GM13976 (cell line): ENCODE results near the gene LRCH1.
A peak's percentile ranks its signal among the peaks of the same experiment; 100 is the strongest.

Experiments
- DNase-seq: peaks from one replicate; pipeline ENCODE4 v3.0.0; 2012; ENCODE audit warnings: low spot score
- CTCF ChIP-seq: IDR thresholded peaks from 2 replicates; pipeline ENCODE4 v1.5.1; 2012; ENCODE audit warnings: borderline replicate concordance, mild to moderate bottlenecking; ENCODE audit not compliant: insufficient read depth; ENCODE audit errors: extremely low read depth, missing control alignments, control extremely low read depth
- in situ Hi-C: fragments of 300-500 bp; cut with MboI; formaldehyde crosslinking; loops from one replicate; pipeline ENCODE4 v1.12.0; 2022; ENCODE audit warnings: low sequenced_read_pairs, mixed read lengths, inconsistent platforms; ENCODE audit not compliant: unreplicated experiment

The LRCH1 gene

GRCh38 chr13:46543287-46543686, 9.7 kb upstream of the LRCH1 start:
- no peak for TF ChIP-seq CTCF
- no peak for DNase-seq
- in situ Hi-C loops = no loop called here

DNA sequence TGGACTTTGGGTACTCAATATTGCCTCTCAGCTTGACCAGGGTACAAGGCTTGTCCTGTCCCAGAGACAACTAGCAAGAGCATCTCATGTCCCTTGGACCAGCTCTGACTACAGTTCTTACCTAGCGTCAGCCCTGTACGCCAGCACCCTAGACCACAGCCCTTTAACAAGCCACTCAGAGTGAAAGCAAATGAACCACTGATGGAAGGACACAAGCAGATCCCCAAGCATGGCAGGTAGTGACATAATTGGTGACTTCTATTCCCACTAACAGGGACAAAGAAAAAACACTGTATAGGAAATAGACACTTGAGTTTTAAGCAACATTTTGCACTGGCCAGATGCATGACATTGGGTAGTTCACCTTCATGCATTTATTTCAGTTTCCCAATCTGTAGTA, 8.8 kb upstream of the LRCH1 start:
- DNase-seq = no peak
- TF ChIP-seq CTCF = no peak
- in situ Hi-C loops = no loop called here

DNA sequence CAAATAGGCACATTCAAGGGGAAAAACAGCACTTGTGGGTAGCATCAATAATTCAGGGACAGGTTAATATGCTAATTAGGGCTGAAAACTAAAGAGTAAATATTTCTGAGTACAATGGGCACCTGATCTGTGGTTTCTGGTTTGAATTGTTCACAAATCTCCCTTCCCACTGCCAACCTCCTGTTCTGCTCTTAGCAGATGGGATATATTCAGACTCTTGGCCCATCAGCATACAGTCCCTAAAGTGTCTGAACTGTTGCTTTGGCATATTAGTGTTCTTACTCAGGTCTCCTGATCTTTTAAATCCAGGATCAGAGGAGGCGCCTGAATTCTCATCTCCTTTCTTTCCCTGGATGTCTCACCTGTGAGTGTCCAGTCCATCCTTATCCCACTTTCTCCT, 8.2 kb upstream of the LRCH1 start:
- TF ChIP-seq CTCF = no peak
- in situ Hi-C loops = no loop called here
- DNase-seq = no peak

DNA sequence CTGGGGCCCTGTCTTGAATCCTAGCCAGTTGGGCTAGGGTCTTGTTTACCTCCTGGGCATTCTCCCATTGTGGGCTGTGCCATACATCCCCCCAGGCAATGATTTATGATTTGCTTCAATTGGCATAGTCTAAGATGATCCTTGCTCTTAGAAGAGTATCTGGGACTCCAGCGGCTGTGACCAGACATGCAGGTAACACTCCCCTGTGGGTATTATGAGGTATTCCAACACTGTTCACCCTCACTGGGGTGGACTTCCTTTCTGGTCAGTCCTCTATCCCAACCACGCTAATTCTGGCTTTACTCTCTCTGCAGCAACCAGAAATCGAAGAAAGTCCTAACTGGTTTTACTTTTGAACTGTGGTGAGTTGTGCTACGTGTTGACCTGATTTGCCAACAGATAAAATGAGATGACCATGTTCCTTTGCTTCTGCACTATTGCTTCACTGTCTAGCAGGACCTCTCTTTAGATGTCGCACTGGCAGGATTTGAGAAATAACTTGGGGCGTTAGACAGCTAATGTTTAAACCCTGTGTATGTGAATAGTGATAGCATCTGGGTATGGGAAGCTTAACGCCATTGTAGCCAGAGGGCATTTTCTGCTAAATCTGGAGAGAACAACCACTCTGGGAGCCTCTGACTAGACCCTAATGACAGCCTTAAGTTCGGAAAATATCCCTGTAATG, 6.7 kb upstream of the LRCH1 start:
- in situ Hi-C loops = no loop called here
- no peak for TF ChIP-seq CTCF
- no peak for DNase-seq

DNA sequence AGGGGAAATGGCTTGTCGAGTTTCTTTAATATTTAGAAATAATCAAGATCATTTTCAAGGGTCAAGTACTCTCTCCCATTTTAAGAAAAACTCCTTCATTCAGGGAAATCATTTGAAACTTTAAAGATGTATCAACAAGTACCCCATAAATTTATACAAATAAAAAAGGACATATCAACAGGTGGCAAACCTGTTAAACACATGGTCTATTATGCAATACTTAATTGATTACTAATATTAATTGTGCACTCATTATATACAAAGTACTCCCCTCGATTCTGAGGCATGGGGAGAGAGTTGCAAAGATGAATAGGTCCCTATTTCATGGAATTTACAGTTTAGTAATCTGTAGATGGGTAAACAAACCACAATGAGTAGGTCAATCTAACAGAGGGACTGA, 2.1 kb upstream of the LRCH1 start:
- in situ Hi-C loops = no loop called here

GRCh38 chr13:46551410-46552302, 1.3 kb upstream of the LRCH1 start:
- DNase-seq = peak; percentile 48
- in situ Hi-C loops = no loop called here
- peak; percentile 89 for TF ChIP-seq CTCF

More for the DNA sequence above, 2.1 kb upstream of the LRCH1 start:
- DNase-seq = no peak
- no peak for TF ChIP-seq CTCF
